Measurements from ENCODE around the gene LYPD5.

GRCh38 chr19:43798546-43799409, 3.5 kb downstream of the LYPD5 start:
- TF ChIP-seq, protein P1, sequence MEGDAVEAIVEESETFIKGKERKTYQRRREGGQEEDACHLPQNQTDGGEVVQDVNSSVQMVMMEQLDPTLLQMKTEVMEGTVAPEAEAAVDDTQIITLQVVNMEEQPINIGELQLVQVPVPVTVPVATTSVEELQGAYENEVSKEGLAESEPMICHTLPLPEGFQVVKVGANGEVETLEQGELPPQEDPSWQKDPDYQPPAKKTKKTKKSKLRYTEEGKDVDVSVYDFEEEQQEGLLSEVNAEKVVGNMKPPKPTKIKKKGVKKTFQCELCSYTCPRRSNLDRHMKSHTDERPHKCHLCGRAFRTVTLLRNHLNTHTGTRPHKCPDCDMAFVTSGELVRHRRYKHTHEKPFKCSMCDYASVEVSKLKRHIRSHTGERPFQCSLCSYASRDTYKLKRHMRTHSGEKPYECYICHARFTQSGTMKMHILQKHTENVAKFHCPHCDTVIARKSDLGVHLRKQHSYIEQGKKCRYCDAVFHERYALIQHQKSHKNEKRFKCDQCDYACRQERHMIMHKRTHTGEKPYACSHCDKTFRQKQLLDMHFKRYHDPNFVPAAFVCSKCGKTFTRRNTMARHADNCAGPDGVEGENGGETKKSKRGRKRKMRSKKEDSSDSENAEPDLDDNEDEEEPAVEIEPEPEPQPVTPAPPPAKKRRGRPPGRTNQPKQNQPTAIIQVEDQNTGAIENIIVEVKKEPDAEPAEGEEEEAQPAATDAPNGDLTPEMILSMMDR (IDR thresholded peaks at IDR 0.05) = no peak
- no peak for TF ChIP-seq EP300 (IDR thresholded peaks at IDR 0.05)
- TF ChIP-seq POLR2A (IDR thresholded peaks at IDR 0.05) = no peak
